ENCODE measurements around the gene AMOTL1. TPM values are rescaled to one million over a fixed set of nuclear protein-coding genes. Genes with fewer than 3 reads are reported as not detected.

Gene AMOTL1
- total and polyA plus RNA-seq, 2 donors (not counting 3 experiments of a cell fraction or from before 2014, with no cell fraction given), result 12.5 to 37.8 TPM

DNA sequence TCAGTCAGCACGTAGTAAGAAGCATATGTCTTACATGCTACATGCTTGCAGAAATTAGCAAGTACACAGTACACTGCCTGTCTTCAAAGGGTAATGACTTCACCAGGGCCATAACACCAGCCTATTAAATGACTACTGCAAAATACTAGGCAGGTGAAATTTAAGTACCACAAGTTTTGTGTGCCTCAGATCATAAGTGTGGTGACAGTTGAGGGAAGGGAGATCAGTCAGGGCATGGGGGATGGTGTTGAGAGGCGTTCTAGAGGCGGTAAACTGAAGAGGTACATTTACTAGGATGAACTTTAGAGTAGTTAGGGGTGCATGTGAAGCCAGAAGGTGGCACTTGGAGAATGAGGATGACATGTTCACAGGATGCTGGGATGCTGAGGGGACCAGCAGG is 22.0 kb downstream of the AMOTL1 start:
- dilution Hi-C loops (cut with MboI; ENCODE audit: extremely low pct_ligation_motif_present, low sequenced_read_pairs) (no loop called here), intact Hi-C loops (cut with micrococcal nuclease) (loop anchor here (10.0 kb wide), 1 partner anchor 995 kb away; the partner anchor contains the start of gene FAM76B)
- H3K79me2 ChIP-seq (ENCODE audit: control insufficient read depth, insufficient read depth, low read length), result peaks cover 74% of the 10 kb centered on the region
- ChIA-PET CTCF (interaction anchor here (1.6 to 2.2 kb wide), 2 partner anchors 45 to 167 kb away, joined by 5 read pairs; no protein-coding TSS in a partner anchor), POLR2A (no interaction called here)
- no peak overlapping the region for H2AFZ ChIP-seq (ENCODE audit: low read depth, low read length)
- no peak for TF ChIP-seq EZH2 (IDR thresholded peaks at IDR 0.05; ENCODE audit: borderline replicate concordance, low read depth, low read length, severe bottlenecking)
- no peak for TF ChIP-seq POLR2AphosphoS5 (IDR thresholded peaks at IDR 0.05; ENCODE audit: insufficient read depth, low read depth, low read length)
- TF ChIP-seq GATA2 (IDR thresholded peaks at IDR 0.05; ENCODE audit: insufficient read depth, insufficient read length, low read depth, low read length), result no peak
- no peak for TF ChIP-seq POLR2A (IDR thresholded peaks at IDR 0.05; ENCODE audit: low read depth, low read length)
- no peak for TF ChIP-seq MYC (IDR thresholded peaks at IDR 0.05; ENCODE audit: low read depth, low read length)
- no peak for TF ChIP-seq CTCF (IDR thresholded peaks at IDR 0.05; ENCODE audit: extremely low read depth in 1 of 2, insufficient read depth in 1 of 2, low read depth in 1 of 2, low read length in 2 of 2)
- TF ChIP-seq FOS (IDR thresholded peaks at IDR 0.05; ENCODE audit: borderline replicate concordance, insufficient read depth, low read length), result no peak
- no peak for TF ChIP-seq MAX (IDR thresholded peaks at IDR 0.05; ENCODE audit: insufficient read depth, insufficient read length)
- no peak for TF ChIP-seq JUN (IDR thresholded peaks at IDR 0.05; ENCODE audit: borderline replicate concordance, insufficient read depth, insufficient read length, low read depth)
- H3K9me3 ChIP-seq (replicated peaks; ENCODE audit: control insufficient read depth, insufficient read depth, low read length), result no peaks in the 10 kb centered on the region
- no peaks in the 10 kb centered on the region for H3K36me3 ChIP-seq (ENCODE audit: control insufficient read depth in 2 of 2, extremely low read depth in 1 of 2, insufficient read depth in 2 of 2, low read length in 2 of 2)
- no peaks in the 10 kb centered on the region for H4K20me1 ChIP-seq (replicated peaks; ENCODE audit: control insufficient read depth, extremely low read depth, insufficient read depth, low read length)
- BruUV-seq (replicated peaks), result no TSS peak
- FAIRE-seq (no peak), DNase-seq (ENCODE audit: low read depth, low spot score) (no peak)
- H3K4me1 ChIP-seq (ENCODE audit: control insufficient read depth, extremely low read depth, insufficient read depth, low read length), result peaks cover 42% of the 10 kb centered on the region
- no peak overlapping the region for H3K4me3 ChIP-seq (replicated peaks in 1 of 3; ENCODE audit: insufficient read depth in 1 of 3, low read depth in 1 of 3, low read length in 3 of 3)
- H3K27me3 ChIP-seq (ENCODE audit: control insufficient read depth in 2 of 2, insufficient read depth in 2 of 2, low read length in 2 of 2), result no peaks in the 10 kb centered on the region
- H3K27ac ChIP-seq (ENCODE audit: insufficient read depth, low read depth, low read length), result no peak overlapping the region
- no peak overlapping the region for H3K9ac ChIP-seq (replicated peaks; ENCODE audit: extremely low read depth, insufficient read depth, low read length)
- no peak overlapping the region for H3K4me2 ChIP-seq (ENCODE audit: insufficient read depth, low read length)
- no peaks in the 10 kb centered on the region for H3K9me1 ChIP-seq (replicated peaks; ENCODE audit: control insufficient read depth, extremely low read depth, insufficient read depth, low read length)

Measured in endothelial cell of umbilical vein (primary cell).